Endothelial cell of umbilical vein (primary cell): Measurements from ENCODE around the gene JAML. TPM values are rescaled to one million over a fixed set of nuclear protein-coding genes. Genes with fewer than 3 reads are reported as not detected.

Experiments used
- BruUV-seq: library from RNA; stranded (reverse); fragments of 400-500 nt; replicated peaks from 2 replicates; lab custom pipeline; 2021; lab: Mats Ljungman, UMichigan
- CTCF ChIA-PET: fragments of 300-600, 350-600 bp; sonication (Branson Sonifier 250); formaldehyde crosslinking; loops from one replicate; lab custom pipeline; 2021; ENCODE audit warnings: antibody characterized with exemption, inconsistent platforms; lab: Charles Lee
- POLR2A ChIA-PET: fragments of 300-600, 350-600 bp; sonication (Branson Sonifier 250); formaldehyde crosslinking; loops from one replicate; lab custom pipeline; 2021; ENCODE audit warnings: antibody characterized with exemption, inconsistent platforms; lab: Charles Lee
- DNase-seq: peaks from one replicate; pipeline ENCODE4 v3.0.0-alpha.2; 2011; ENCODE audit warnings: low read depth, low spot score
- FAIRE-seq: peaks from 2 replicates; lab custom pipeline; 2011; peaks lifted over from hg19 to GRCh38; lab: Jason Lieb, UNC
- H2AFZ ChIP-seq: 2 replicates; pipeline ENCODE4 v1.6.0; 2012; ENCODE audit warnings: low read depth, low read length, control low read depth, inconsistent platforms
- H3K27ac ChIP-seq: 2 replicates; pipeline ENCODE4 v1.5.1; 2011; ENCODE audit warnings: low read depth, mild to moderate bottlenecking, control low read depth, low read length, moderate library complexity; ENCODE audit not compliant: insufficient read depth
- H3K27me3 ChIP-seq, 2 experiments: 2 replicates each; pipeline versions ENCODE4 v1.6.0 to v1.6.1; 2011; ENCODE audit warnings: low read length in 2 of 2, mixed read lengths in 1 of 2; ENCODE audit not compliant: control insufficient read depth in 2 of 2, insufficient read depth in 2 of 2
- H3K36me3 ChIP-seq, 2 experiments: 2 replicates in 1 of 2; 3 replicates in 1 of 2; pipeline ENCODE4 v1.5.1; 2011; ENCODE audit warnings: low read length in 2 of 2, mild to moderate bottlenecking in 1 of 2, moderate library complexity in 1 of 2; ENCODE audit not compliant: control insufficient read depth in 2 of 2, insufficient read depth in 2 of 2; ENCODE audit errors: extremely low read depth in 1 of 2
- H3K4me1 ChIP-seq: 3 replicates; pipeline ENCODE4 v1.5.1; 2011; ENCODE audit warnings: mild to moderate bottlenecking, low read length; ENCODE audit not compliant: control insufficient read depth, insufficient read depth; ENCODE audit errors: extremely low read depth
- H3K4me2 ChIP-seq: 2 replicates; pipeline ENCODE4 v1.6.1; 2011; ENCODE audit warnings: low read length, control low read depth, mixed read lengths; ENCODE audit not compliant: insufficient read depth
- H3K4me3 ChIP-seq, 3 experiments: fragments of 200-600 bp in 1 of 3; sonication (generic), shearing (Covaris generic) in 1 of 3; replicated peaks in 1 of 3; 2 replicates each; pipeline ENCODE4 v1.5.1; 2011 to 2016; ENCODE audit warnings: control low read depth in 3 of 3, low read length in 3 of 3, mild to moderate bottlenecking in 2 of 3, inconsistent platforms in 1 of 3, low read depth in 1 of 3, moderate library complexity in 1 of 3; ENCODE audit not compliant: insufficient read depth in 1 of 3
- H3K79me2 ChIP-seq: 2 replicates; pipeline ENCODE4 v1.6.0; 2012; ENCODE audit warnings: low read length, inconsistent platforms; ENCODE audit not compliant: control insufficient read depth, insufficient read depth
- H3K9ac ChIP-seq: replicated peaks from 2 replicates; pipeline ENCODE3; 2011; ENCODE audit warnings: low read length, control low read depth; ENCODE audit not compliant: insufficient read depth; ENCODE audit errors: extremely low read depth
- H3K9me1 ChIP-seq: replicated peaks from 3 replicates; pipeline ENCODE4 v1.6.0; 2011; ENCODE audit warnings: mild to moderate bottlenecking, low read length; ENCODE audit not compliant: control insufficient read depth, insufficient read depth; ENCODE audit errors: extremely low read depth
- H3K9me3 ChIP-seq: replicated peaks from 2 replicates; pipeline ENCODE4 v1.5.1; 2012; ENCODE audit warnings: low read length, inconsistent platforms; ENCODE audit not compliant: control insufficient read depth, insufficient read depth
- H4K20me1 ChIP-seq: replicated peaks from 2 replicates; pipeline ENCODE3; 2011; ENCODE audit warnings: mild to moderate bottlenecking, low read length; ENCODE audit not compliant: control insufficient read depth, insufficient read depth; ENCODE audit errors: extremely low read depth
- EZH2 ChIP-seq: IDR thresholded peaks from 2 replicates; pipeline ENCODE4 v1.6.1; 2012; ENCODE audit warnings: borderline replicate concordance, low read depth, mild to moderate bottlenecking, moderate library complexity, low read length, inconsistent platforms; ENCODE audit not compliant: severe bottlenecking
- FOS ChIP-seq: IDR thresholded peaks from 2 replicates; pipeline ENCODE4 v1.6.1; 2011; ENCODE audit warnings: mild to moderate bottlenecking, low read length, moderate library complexity, borderline replicate concordance; ENCODE audit not compliant: insufficient read depth
- GATA2 ChIP-seq: IDR thresholded peaks from 2 replicates; pipeline ENCODE4 v1.7.0; 2011; ENCODE audit warnings: low read depth, mild to moderate bottlenecking, moderate library complexity, mixed read lengths, low read length; ENCODE audit not compliant: insufficient read length, insufficient read depth
- JUN ChIP-seq: IDR thresholded peaks from 2 replicates; pipeline ENCODE4 v1.6.1; 2011; ENCODE audit warnings: borderline replicate concordance, low read depth; ENCODE audit not compliant: insufficient read length, insufficient read depth
- MYC ChIP-seq: IDR thresholded peaks from one replicate; pipeline ENCODE4 v1.6.1; 2011; ENCODE audit warnings: mild to moderate bottlenecking, low read depth, low read length
- POLR2A ChIP-seq: IDR thresholded peaks from 2 replicates; pipeline ENCODE4 v1.6.1; 2012; ENCODE audit warnings: low read depth, mild to moderate bottlenecking, control low read depth, low read length
- POLR2AphosphoS5 ChIP-seq: IDR thresholded peaks from 2 replicates; pipeline ENCODE4 v1.6.1; 2012; ENCODE audit warnings: low read depth, mild to moderate bottlenecking, control low read depth, low read length, moderate library complexity; ENCODE audit not compliant: insufficient read depth
- dilution Hi-C: fragments of 300-500 bp; cut with MboI; formaldehyde crosslinking; loops from one replicate; pipeline ENCODE4 v1.15.0; 2019; ENCODE audit warnings: low sequenced_read_pairs; ENCODE audit not compliant: extremely low pct_ligation_motif_present
- intact Hi-C: fragments of 100-400 bp; cut with micrococcal nuclease; formaldehyde crosslinking; loops from one replicate; pipeline ENCODE4 v1.10.0; 2022
- polyA plus RNA-seq, 4 experiments: library from polyadenylated mRNA; depleted of rRNA in 3 of 4; stranded (reverse) in 3 of 4; unstranded in 1 of 4; fragments of >200 nt; gene quantifications; 2 replicates each; pipeline versions ENCODE4 v1.2.1 to v1.2.3, GENCODE V29; 2011 to 2012; ENCODE audit warnings: missing spikeins in 1 of 4
- total RNA-seq: library from RNA; stranded (reverse); gene quantifications from 2 replicates; pipeline ENCODE4 v1.2.3, GENCODE V29; 2021
- TF ChIP-seq, protein P1 (sequence below), 2 donors: IDR thresholded peaks; 1 replicate in 1 of 2; 2 replicates in 1 of 2; pipeline ENCODE4 v1.5.1; 2011; ENCODE audit warnings: low read length in 2 of 2, mild to moderate bottlenecking in 2 of 2, moderate library complexity in 2 of 2, control low read depth in 1 of 2, inconsistent platforms in 1 of 2, low read depth in 1 of 2; ENCODE audit not compliant: insufficient read depth in 1 of 2; ENCODE audit errors: extremely low read depth in 1 of 2
- TF ChIP-seq, protein P2 (sequence below): IDR thresholded peaks from 2 replicates; pipeline ENCODE4 v1.6.1; 2011; ENCODE audit not compliant: insufficient read depth, insufficient read length

The JAML gene
- total and polyA plus RNA-seq, 2 donors (not counting 3 experiments of a cell fraction or from before 2014, with no cell fraction given), result 0.04 to 0.35 TPM

DNA sequence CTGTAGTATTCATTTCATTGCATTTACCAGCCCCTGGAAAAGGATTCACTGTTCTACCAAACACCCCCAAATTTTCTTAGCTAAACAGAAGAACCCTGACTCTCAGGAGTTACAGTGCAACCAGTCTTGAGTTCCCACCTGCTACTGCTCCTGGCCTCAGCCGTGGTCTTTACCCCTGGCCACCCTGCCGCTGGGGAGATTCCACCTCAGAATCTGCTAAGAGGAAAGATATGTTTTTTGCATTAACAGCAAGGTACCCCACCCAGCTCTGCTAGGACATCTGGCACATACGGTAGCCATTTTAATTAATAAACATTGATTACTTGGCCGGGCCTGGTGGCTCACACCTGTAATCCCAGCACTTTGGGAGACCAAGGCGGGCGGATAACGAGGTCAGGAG is 9.0 kb downstream of the JAML start:
- no peak overlapping the region for H2AFZ ChIP-seq
- POLR2A ChIA-PET, result no interaction called here

More for the DNA sequence above, 9.0 kb downstream of the JAML start:
- Histone ChIP-seq H3K9me1 (no peaks in the 10 kb centered on the region), H3K4me2 (no peak overlapping the region), H3K9me3 (no peaks in the 10 kb centered on the region), H3K27me3 (peaks cover 22 to 34% of the 10 kb centered on the region in 2 experiments), H3K4me1 (no peaks in the 10 kb centered on the region), H3K36me3 (no peaks in the 10 kb centered on the region), H3K4me3 (no peak overlapping the region), H3K9ac (no peak overlapping the region), H3K79me2 (no peaks in the 10 kb centered on the region), H3K27ac (no peak overlapping the region), H4K20me1 (no peaks in the 10 kb centered on the region)
- intact Hi-C loops (no loop called here), dilution Hi-C loops (no loop called here)
- CTCF ChIA-PET, result interaction anchor here (1.1 to 6.0 kb wide), 2 partner anchors 13 to 17 kb away, joined by 4 to 41 read pairs; no protein-coding TSS in a partner anchor
- FAIRE-seq (no peak), DNase-seq (no peak)
- no TSS peak for BruUV-seq
- TF ChIP-seq GATA2, result no peak
- TF ChIP-seq FOS, result no peak
- no peak for TF ChIP-seq MYC
- TF ChIP-seq POLR2A, result no peak
- no peak for TF ChIP-seq POLR2AphosphoS5
- TF ChIP-seq, protein P1, sequence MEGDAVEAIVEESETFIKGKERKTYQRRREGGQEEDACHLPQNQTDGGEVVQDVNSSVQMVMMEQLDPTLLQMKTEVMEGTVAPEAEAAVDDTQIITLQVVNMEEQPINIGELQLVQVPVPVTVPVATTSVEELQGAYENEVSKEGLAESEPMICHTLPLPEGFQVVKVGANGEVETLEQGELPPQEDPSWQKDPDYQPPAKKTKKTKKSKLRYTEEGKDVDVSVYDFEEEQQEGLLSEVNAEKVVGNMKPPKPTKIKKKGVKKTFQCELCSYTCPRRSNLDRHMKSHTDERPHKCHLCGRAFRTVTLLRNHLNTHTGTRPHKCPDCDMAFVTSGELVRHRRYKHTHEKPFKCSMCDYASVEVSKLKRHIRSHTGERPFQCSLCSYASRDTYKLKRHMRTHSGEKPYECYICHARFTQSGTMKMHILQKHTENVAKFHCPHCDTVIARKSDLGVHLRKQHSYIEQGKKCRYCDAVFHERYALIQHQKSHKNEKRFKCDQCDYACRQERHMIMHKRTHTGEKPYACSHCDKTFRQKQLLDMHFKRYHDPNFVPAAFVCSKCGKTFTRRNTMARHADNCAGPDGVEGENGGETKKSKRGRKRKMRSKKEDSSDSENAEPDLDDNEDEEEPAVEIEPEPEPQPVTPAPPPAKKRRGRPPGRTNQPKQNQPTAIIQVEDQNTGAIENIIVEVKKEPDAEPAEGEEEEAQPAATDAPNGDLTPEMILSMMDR (IDR thresholded peaks at IDR 0.05; ENCODE audit: extremely low read depth in 1 of 2, insufficient read depth in 1 of 2, low read depth in 1 of 2, low read length in 2 of 2), result no peak
- TF ChIP-seq EZH2, result no peak
- TF ChIP-seq, protein P2, sequence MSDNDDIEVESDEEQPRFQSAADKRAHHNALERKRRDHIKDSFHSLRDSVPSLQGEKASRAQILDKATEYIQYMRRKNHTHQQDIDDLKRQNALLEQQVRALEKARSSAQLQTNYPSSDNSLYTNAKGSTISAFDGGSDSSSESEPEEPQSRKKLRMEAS, result no peak
- no peak for TF ChIP-seq JUN
